Liver (tissue), 3 donors: Measurements from ENCODE around the gene TACSTD2.
"Not testable (repeated sequence)": the region's sequence is repeated elsewhere in the genome, so short reads cannot be mapped to it uniquely, and the experiment has no call there.

Experiments
- CTCF ChIP-seq: fragments of 150-350 bp; IDR thresholded peaks from 2 replicates; pipeline ENCODE4 v1.5.1; 2017; ENCODE audit warnings: improper control_type of control experiment, low read depth, low read length; ENCODE audit not compliant: missing input control
- EGR1 ChIP-seq, 2 donors: IDR thresholded peaks; 2 replicates each; pipeline ENCODE4 v1.6.1; 2016 to 2018; ENCODE audit warnings: antibody characterized with exemption in 2 of 2, low read depth in 2 of 2
- FOXA2 ChIP-seq: IDR thresholded peaks from 2 replicates; pipeline ENCODE4 v1.6.1; 2016; ENCODE audit warnings: antibody characterized with exemption
- GABPA ChIP-seq, 2 donors: IDR thresholded peaks in 1 of 2; conservative IDR thresholded peaks in 1 of 2; 2 replicates each; pipeline ENCODE4 v1.6.1; 2016; ENCODE audit warnings: antibody characterized with exemption in 2 of 2, mild to moderate bottlenecking in 1 of 2, moderate library complexity in 1 of 2
- JUND ChIP-seq, 2 donors: IDR thresholded peaks; 2 replicates each; pipeline ENCODE4 v1.6.1; 2016; ENCODE audit warnings: antibody characterized with exemption in 2 of 2
- RAD21 ChIP-seq, 2 donors: IDR thresholded peaks; 2 replicates each; pipeline ENCODE4 v1.6.1; 2016; ENCODE audit warnings: antibody characterized with exemption in 2 of 2, mild to moderate bottlenecking in 2 of 2
- REST ChIP-seq: IDR thresholded peaks from 2 replicates; pipeline ENCODE4 v1.6.1; 2016; ENCODE audit warnings: antibody characterized with exemption, mild to moderate bottlenecking
- TAF1 ChIP-seq: conservative IDR thresholded peaks from 2 replicates; pipeline ENCODE4 v1.6.1; 2016; ENCODE audit warnings: antibody characterized with exemption, mild to moderate bottlenecking
- YY1 ChIP-seq: IDR thresholded peaks from 2 replicates; pipeline ENCODE4 v1.6.1; 2016; ENCODE audit warnings: antibody characterized with exemption, mild to moderate bottlenecking
- donor health status: healthy.
- donor health status: healthy.

GRCh38 chr1:58563715-58564114, 13.3 kb downstream of the TACSTD2 start:
- not testable (repeated sequence) for TF ChIP-seq JUND (IDR thresholded peaks at IDR 0.05); CTCF; RAD21 (IDR thresholded peaks at IDR 0.05); EGR1 (IDR thresholded peaks at IDR 0.05; ENCODE audit: low read depth in 2 of 2); GABPA (IDR thresholded peaks at IDR 0.05 in 1 of 2, conservative IDR thresholded peaks at IDR 0.05 in 1 of 2); FOXA2; YY1; REST; TAF1
